ENCODE results near the gene SYK. TPM values are rescaled to one million over a fixed set of nuclear protein-coding genes. Genes with fewer than 3 reads are reported as not detected.

The SYK gene
- total RNA-seq, 6 experiments from 2014 or later = 3.0 to 10.9 (median 3.7) TPM

- H3K36me3 ChIP-seq = no peaks in the 10 kb centered on the region
- TF ChIP-seq CTCF (IDR thresholded peaks at IDR 0.05) (no peak), POLR2A (IDR thresholded peaks at IDR 0.05) (no peak)
- no peaks in the 10 kb centered on the region for H3K4me1 ChIP-seq
- intact Hi-C loops (cut with DNase I) = no loop called here
- ATAC-seq (no peak), DNase-seq (no peak)
- H3K9me3 ChIP-seq = no peaks in the 10 kb centered on the region
- H3K4me3 ChIP-seq = no peak overlapping the region
- WGBS (ENCODE audit: insufficient coverage, low coverage, low lambda C conversion rate, missing lambda C conversion rate) = no CpG with 5 or more reads among the region's 3 CpGs
- no peak overlapping the region for H3K27ac ChIP-seq
- H3K27me3 ChIP-seq = no peaks in the 10 kb centered on the region
These were observed 94.6 kb downstream of the SYK start for GRCh38 chr9:90896231-90896630.

- TF ChIP-seq POLR2A (IDR thresholded peaks at IDR 0.05) = no peak
- no peak for TF ChIP-seq CTCF (IDR thresholded peaks at IDR 0.05)
- intact Hi-C loops (cut with DNase I) = no loop called here
- WGBS (ENCODE audit: insufficient coverage, low coverage, low lambda C conversion rate, missing lambda C conversion rate) = 70% methylated on average over 3 of the region's 3 CpGs
- no peaks in the 10 kb centered on the region for H3K36me3 ChIP-seq
- H3K9me3 ChIP-seq = no peaks in the 10 kb centered on the region
- no peaks in the 10 kb centered on the region for H3K4me1 ChIP-seq
- DNase-seq (no peak), ATAC-seq (no peak)
- H3K27me3 ChIP-seq = no peaks in the 10 kb centered on the region
- H3K27ac ChIP-seq = no peak overlapping the region
- no peak overlapping the region for H3K4me3 ChIP-seq
These were observed 96.6 kb downstream of the SYK start for GRCh38 chr9:90898228-90898627.

GRCh38 chr9:90899287-90899686 is 97.7 kb downstream of the SYK start:
- H3K4me1 ChIP-seq = no peaks in the 10 kb centered on the region
- ATAC-seq = no peak
- no peaks in the 10 kb centered on the region for H3K36me3 ChIP-seq
- no peaks in the 10 kb centered on the region for H3K9me3 ChIP-seq
- no peak overlapping the region for H3K27ac ChIP-seq
- TF ChIP-seq CTCF (IDR thresholded peaks at IDR 0.05) = no peak
- no peak for TF ChIP-seq POLR2A (IDR thresholded peaks at IDR 0.05)
- intact Hi-C loops (cut with DNase I) = no loop called here
- H3K27me3 ChIP-seq = no peaks in the 10 kb centered on the region
- no peak overlapping the region for H3K4me3 ChIP-seq
- WGBS (ENCODE audit: insufficient coverage, low coverage, low lambda C conversion rate, missing lambda C conversion rate) = 90% methylated on average over 2 of the region's 3 CpGs
- DNase-seq = no peak

GRCh38 chr9:90900130-90900529 is 98.5 kb downstream of the SYK start:
- intact Hi-C loops (cut with DNase I) = no loop called here
- Histone ChIP-seq H3K36me3 (no peaks in the 10 kb centered on the region), H3K4me3 (no peak overlapping the region), H3K27ac (no peak overlapping the region), H3K4me1 (no peaks in the 10 kb centered on the region), H3K9me3 (no peaks in the 10 kb centered on the region), H3K27me3 (no peaks in the 10 kb centered on the region)
- no peak for TF ChIP-seq CTCF (IDR thresholded peaks at IDR 0.05)
- no peak for TF ChIP-seq POLR2A (IDR thresholded peaks at IDR 0.05)
- WGBS (ENCODE audit: insufficient coverage, low coverage, low lambda C conversion rate, missing lambda C conversion rate) = 52% methylated on average over 5 of the region's 5 CpGs
- ATAC-seq = no peak
- DNase-seq = no peak

- WGBS (ENCODE audit: insufficient coverage, low coverage, low lambda C conversion rate, missing lambda C conversion rate) = 88% methylated on average over 5 of the region's 8 CpGs
- TF ChIP-seq POLR2A (IDR thresholded peaks at IDR 0.05) (no peak), CTCF (IDR thresholded peaks at IDR 0.05) (no peak)
- H3K4me1 ChIP-seq = no peaks in the 10 kb centered on the region
- intact Hi-C loops (cut with DNase I) = no loop called here
- no peak overlapping the region for H3K4me3 ChIP-seq
- no peak for DNase-seq
- no peaks in the 10 kb centered on the region for H3K36me3 ChIP-seq
- ATAC-seq = no peak
- H3K27ac ChIP-seq = no peak overlapping the region
- H3K27me3 ChIP-seq = no peaks in the 10 kb centered on the region
- H3K9me3 ChIP-seq = no peaks in the 10 kb centered on the region
These were observed 100.3 kb downstream of the SYK start for GRCh38 chr9:90901933-90902332.
